SK-N-SH (cell line): ENCODE measurements around the gene FBXL2.

Source experiments
- ELF1 ChIP-seq: IDR thresholded peaks from 2 replicates; pipeline ENCODE4 v1.4.0; 2012
- EP300 ChIP-seq, 2 experiments: IDR thresholded peaks; 2 replicates each; pipeline versions ENCODE4 v1.4.0 to v1.6.1; 2012; ENCODE audit warnings: borderline replicate concordance in 1 of 2, low read depth in 1 of 2, low read length in 1 of 2
- FOXM1 ChIP-seq: IDR thresholded peaks from 2 replicates; pipeline ENCODE4 v1.4.0; 2012; ENCODE audit warnings: low read depth, mild to moderate bottlenecking
- NFIC ChIP-seq: IDR thresholded peaks from 2 replicates; pipeline ENCODE4 v1.4.0; 2012; ENCODE audit warnings: borderline replicate concordance
- POLR2AphosphoS5 ChIP-seq: IDR thresholded peaks from 2 replicates; pipeline ENCODE4 v1.6.1; 2012; ENCODE audit warnings: low read depth, low read length
- RFX5 ChIP-seq: IDR thresholded peaks from 2 replicates; pipeline ENCODE4 v1.6.1; 2012; ENCODE audit warnings: mild to moderate bottlenecking, improper control_type of control experiment, low read length
- SIN3A ChIP-seq: IDR thresholded peaks from 2 replicates; pipeline ENCODE4 v1.6.1; 2012; ENCODE audit warnings: low read depth, mild to moderate bottlenecking, low read length, moderate library complexity, borderline replicate concordance
- SMC3 ChIP-seq: IDR thresholded peaks from 2 replicates; pipeline ENCODE4 v1.6.1; 2012; ENCODE audit warnings: low read depth, low read length, improper control_type of control experiment
- TF ChIP-seq, protein P1 (sequence below): fragments of 150-350 bp; IDR thresholded peaks from 2 replicates; pipeline ENCODE4 v1.6.1; 2017; ENCODE audit warnings: antibody characterized with exemption, low read length, low read depth, borderline replicate concordance
- TF ChIP-seq, protein P2 (sequence below): fragments of 200-600 bp; sonication (generic); IDR thresholded peaks from 2 replicates; pipeline ENCODE4 v1.6.1; 2017; ENCODE audit warnings: antibody characterized with exemption, mild to moderate bottlenecking, moderate library complexity

DNA sequence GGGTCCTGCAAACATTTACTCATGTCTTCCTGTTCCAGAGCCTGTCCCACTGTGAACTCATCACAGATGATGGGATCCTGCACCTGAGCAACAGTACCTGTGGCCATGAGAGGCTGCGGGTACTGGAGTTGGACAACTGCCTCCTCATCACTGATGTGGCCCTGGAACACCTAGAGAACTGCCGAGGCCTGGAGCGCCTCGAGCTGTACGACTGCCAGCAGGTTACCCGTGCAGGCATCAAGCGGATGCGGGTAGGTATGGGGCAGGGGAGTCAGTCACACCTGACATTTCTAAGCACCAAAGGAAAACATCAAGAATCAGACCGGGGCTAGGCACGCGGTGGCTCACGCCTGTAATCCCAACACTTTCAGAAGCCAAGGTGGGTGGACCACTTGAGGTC is 106.7 kb downstream of the FBXL2 start:
- TF ChIP-seq RFX5, result no peak
- TF ChIP-seq FOXM1, result no peak
- TF ChIP-seq, protein P1, sequence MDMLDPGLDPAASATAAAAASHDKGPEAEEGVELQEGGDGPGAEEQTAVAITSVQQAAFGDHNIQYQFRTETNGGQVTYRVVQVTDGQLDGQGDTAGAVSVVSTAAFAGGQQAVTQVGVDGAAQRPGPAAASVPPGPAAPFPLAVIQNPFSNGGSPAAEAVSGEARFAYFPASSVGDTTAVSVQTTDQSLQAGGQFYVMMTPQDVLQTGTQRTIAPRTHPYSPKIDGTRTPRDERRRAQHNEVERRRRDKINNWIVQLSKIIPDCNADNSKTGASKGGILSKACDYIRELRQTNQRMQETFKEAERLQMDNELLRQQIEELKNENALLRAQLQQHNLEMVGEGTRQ, result no peak
- TF ChIP-seq ELF1, result no peak
- TF ChIP-seq NFIC, result no peak
- TF ChIP-seq SIN3A, result no peak
- no peak for TF ChIP-seq POLR2AphosphoS5
- TF ChIP-seq SMC3, result no peak
- TF ChIP-seq EP300 (IDR thresholded peaks at IDR 0.05; ENCODE audit: borderline replicate concordance in 1 of 2, low read depth in 1 of 2, low read length in 1 of 2), result no peak
- TF ChIP-seq, protein P2, sequence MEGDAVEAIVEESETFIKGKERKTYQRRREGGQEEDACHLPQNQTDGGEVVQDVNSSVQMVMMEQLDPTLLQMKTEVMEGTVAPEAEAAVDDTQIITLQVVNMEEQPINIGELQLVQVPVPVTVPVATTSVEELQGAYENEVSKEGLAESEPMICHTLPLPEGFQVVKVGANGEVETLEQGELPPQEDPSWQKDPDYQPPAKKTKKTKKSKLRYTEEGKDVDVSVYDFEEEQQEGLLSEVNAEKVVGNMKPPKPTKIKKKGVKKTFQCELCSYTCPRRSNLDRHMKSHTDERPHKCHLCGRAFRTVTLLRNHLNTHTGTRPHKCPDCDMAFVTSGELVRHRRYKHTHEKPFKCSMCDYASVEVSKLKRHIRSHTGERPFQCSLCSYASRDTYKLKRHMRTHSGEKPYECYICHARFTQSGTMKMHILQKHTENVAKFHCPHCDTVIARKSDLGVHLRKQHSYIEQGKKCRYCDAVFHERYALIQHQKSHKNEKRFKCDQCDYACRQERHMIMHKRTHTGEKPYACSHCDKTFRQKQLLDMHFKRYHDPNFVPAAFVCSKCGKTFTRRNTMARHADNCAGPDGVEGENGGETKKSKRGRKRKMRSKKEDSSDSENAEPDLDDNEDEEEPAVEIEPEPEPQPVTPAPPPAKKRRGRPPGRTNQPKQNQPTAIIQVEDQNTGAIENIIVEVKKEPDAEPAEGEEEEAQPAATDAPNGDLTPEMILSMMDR, result no peak
